T-cell (primary cell): ENCODE data around the gene KCNE4. TPM values are rescaled to one million over a fixed set of nuclear protein-coding genes. Genes with fewer than 3 reads are reported as not detected.
"Not testable (repeated sequence)": the region's sequence is repeated elsewhere in the genome, so short reads cannot be mapped to it uniquely, and the experiment has no call there.

Experiments used
- ATAC-seq, 4 experiments: fragments of 200-7000 bp in 3 of 4; fragments of 150-1000 bp in 1 of 4; cut with Tn5 transposase; replicated peaks in 1 of 4; 1 replicate in 3 of 4; 2 replicates in 1 of 4; pipeline ENCODE4 v1.10.0; 2021; ENCODE audit warnings: moderate library complexity in 3 of 4, mild to moderate bottlenecking in 2 of 4, moderate number of reproducible peaks in 1 of 4
- CTCF ChIA-PET, 2 donors: fragments of 300-600 bp; sonication (Branson Sonifier 250); formaldehyde crosslinking; loops; one replicate each; lab custom pipeline; 2022; ENCODE audit warnings: antibody characterized with exemption in 2 of 2; lab: Charles Lee
- POLR2A ChIA-PET, 2 donors: fragments of 300-600 bp; sonication (Branson Sonifier 250); formaldehyde crosslinking; loops; one replicate each; lab custom pipeline; 2022; ENCODE audit warnings: antibody characterized with exemption in 2 of 2; lab: Charles Lee
- DNase-seq, 35 experiments: peaks; one replicate each; pipeline versions ENCODE4 v3.0.0 to v3.0.0-alpha.2; 2013 to 2023
- H3K27ac ChIP-seq: one replicate; pipeline ENCODE4 v1.5.1; 2013; ENCODE audit warnings: low read length
- H3K27me3 ChIP-seq, 2 experiments: replicated peaks in 1 of 2; 1 replicate in 1 of 2; 2 replicates in 1 of 2; pipeline versions ENCODE4 v1.6.1 to v1.7.0; 2013; ENCODE audit warnings: low read length in 1 of 2, mixed read lengths in 1 of 2; ENCODE audit not compliant: control insufficient read depth in 2 of 2, insufficient read depth in 2 of 2; ENCODE audit errors: extremely low read depth in 1 of 2
- H3K36me3 ChIP-seq, 2 donors: 1 replicate in 1 of 2; 2 replicates in 1 of 2; pipeline versions ENCODE4 v1.6.1 to v1.7.0; 2013; ENCODE audit warnings: low read length in 1 of 2; ENCODE audit not compliant: control insufficient read depth in 2 of 2, insufficient read depth in 1 of 2; ENCODE audit errors: extremely low read depth in 1 of 2
- H3K4me1 ChIP-seq, 2 experiments: 1 replicate in 1 of 2; 2 replicates in 1 of 2; pipeline versions ENCODE4 v1.6.1 to v1.7.0; 2013; ENCODE audit warnings: low read length in 2 of 2, mixed read lengths in 1 of 2; ENCODE audit not compliant: insufficient read depth in 2 of 2, control insufficient read depth in 1 of 2; ENCODE audit errors: extremely low read depth in 1 of 2
- H3K4me3 ChIP-seq, 2 donors: 1 replicate in 1 of 2; 2 replicates in 1 of 2; pipeline versions ENCODE4 v1.5.1 to v1.7.0; 2013; ENCODE audit warnings: mild to moderate bottlenecking in 2 of 2, low read length in 1 of 2, moderate library complexity in 1 of 2; ENCODE audit not compliant: control insufficient read depth in 1 of 2; ENCODE audit errors: extremely low read depth in 1 of 2
- H3K9me3 ChIP-seq: 2 replicates; pipeline ENCODE4 v1.7.0; 2013
- H3K27ac Mint-ChIP-seq, 2 donors: one replicate each; pipeline ENCODE4 v1.8.0; 2020 to 2021; ENCODE audit warnings: mild to moderate bottlenecking in 2 of 2, mixed read lengths in 2 of 2
- H3K27me3 Mint-ChIP-seq, 2 donors: one replicate each; pipeline ENCODE4 v1.8.0; 2021 to 2022; ENCODE audit warnings: mixed read lengths in 2 of 2
- H3K36me3 Mint-ChIP-seq: one replicate; pipeline ENCODE4 v1.8.0; 2021; ENCODE audit warnings: mixed read lengths
- H3K4me1 Mint-ChIP-seq, 3 donors: one replicate each; pipeline ENCODE4 v1.8.0; 2020 to 2022; ENCODE audit warnings: mixed read lengths in 3 of 3, mild to moderate bottlenecking in 1 of 3
- H3K4me3 Mint-ChIP-seq, 3 donors: one replicate each; pipeline ENCODE4 v1.8.0; 2020 to 2022; ENCODE audit warnings: mild to moderate bottlenecking in 3 of 3, mixed read lengths in 3 of 3, moderate library complexity in 3 of 3
- H3K9me3 Mint-ChIP-seq, 3 donors: one replicate each; pipeline ENCODE4 v1.8.0; 2020 to 2022; ENCODE audit warnings: mixed read lengths in 3 of 3
- WGBS: methylation state at CpG from one replicate; pipeline ENCODE4 v1.1.5; 2013; ENCODE audit warnings: missing lambda C conversion rate; ENCODE audit not compliant: insufficient coverage; 5-methylcytosine and 5-hydroxymethylcytosine counted together
- total RNA-seq, 35 experiments: library from RNA in 6 of 35; stranded (reverse) in 6 of 35; fragments of 120-200 nt in 1 of 35; gene quantifications; one replicate each; pipeline versions ENCODE4 v1.2.1 to v1.2.4 and lab custom pipeline; 2013 to 2026

Gene KCNE4
- total RNA-seq, 5 donors from 2014 or later (not counting 1 experiment from before 2014, with no cell fraction given): not detected

- no peaks in the 10 kb centered on the region for H3K36me3 Mint-ChIP-seq
- H3K4me3 ChIP-seq: no peak overlapping the region
- CTCF ChIA-PET: no interaction called here
- POLR2A ChIA-PET: no interaction called here
- H3K27me3 ChIP-seq: no peaks in the 10 kb centered on the region
- H3K4me1 ChIP-seq: no peaks in the 10 kb centered on the region
- H3K9me3 ChIP-seq: no peaks in the 10 kb centered on the region
- whole genome bisulfite sequencing: 50% methylated on average over 3 of the region's 6 CpGs
- no peaks in the 10 kb centered on the region for H3K9me3 Mint-ChIP-seq
- no peak overlapping the region for H3K27ac Mint-ChIP-seq
- H3K27ac ChIP-seq: no peak overlapping the region
- no peak overlapping the region for H3K4me3 Mint-ChIP-seq
- no peak for DNase-seq
- H3K36me3 ChIP-seq: no peaks in the 10 kb centered on the region
- H3K4me1 Mint-ChIP-seq: no peaks in the 10 kb centered on the region
- H3K27me3 Mint-ChIP-seq: peaks cover 2 to 20% of the 10 kb centered on the region in 2 donors
- ATAC-seq: no peak
Observed at GRCh38 chr2:223075301-223076270, 23.6 kb downstream of the KCNE4 start.

GRCh38 chr2:223076573-223076972 lies 24.6 kb downstream of the KCNE4 start:
- no peak overlapping the region for H3K4me3 ChIP-seq
- no peaks in the 10 kb centered on the region for H3K36me3 ChIP-seq
- ATAC-seq (no peak), DNase-seq (no peak)
- H3K9me3 ChIP-seq: no peaks in the 10 kb centered on the region
- no peaks in the 10 kb centered on the region for H3K4me1 Mint-ChIP-seq
- ChIA-PET CTCF (no interaction called here), POLR2A (no interaction called here)
- no peaks in the 10 kb centered on the region for H3K4me1 ChIP-seq
- H3K9me3 Mint-ChIP-seq: peaks cover 0 to 4% (median 0%) of the 10 kb centered on the region in 3 donors
- no peak overlapping the region for H3K27ac Mint-ChIP-seq
- H3K27me3 ChIP-seq: no peaks in the 10 kb centered on the region
- H3K36me3 Mint-ChIP-seq: no peaks in the 10 kb centered on the region
- no peak overlapping the region for H3K4me3 Mint-ChIP-seq
- no peak overlapping the region for H3K27ac ChIP-seq
- H3K27me3 Mint-ChIP-seq: peaks cover 2 to 20% of the 10 kb centered on the region in 2 donors
- WGBS: 100% methylated on average over 2 of the region's 6 CpGs

- ChIA-PET CTCF (no interaction called here), POLR2A (no interaction called here)
- H3K4me1 Mint-ChIP-seq: no peaks in the 10 kb centered on the region
- Histone ChIP-seq H3K4me1 (no peaks in the 10 kb centered on the region), H3K9me3 (no peaks in the 10 kb centered on the region), H3K27me3 (no peaks in the 10 kb centered on the region), H3K36me3 (no peaks in the 10 kb centered on the region), H3K27ac (no peak overlapping the region), H3K4me3 (no peak overlapping the region)
- H3K27ac Mint-ChIP-seq: no peak overlapping the region
- no CpG with 5 or more reads among the region's 1 CpG for WGBS
- ATAC-seq: no peak
- H3K36me3 Mint-ChIP-seq: no peaks in the 10 kb centered on the region
- peaks cover 2 to 20% of the 10 kb centered on the region in 2 donors for H3K27me3 Mint-ChIP-seq
- H3K9me3 Mint-ChIP-seq: peaks cover 0 to 4% (median 0%) of the 10 kb centered on the region in 3 donors
- H3K4me3 Mint-ChIP-seq: no peak overlapping the region
- no peak for DNase-seq
Observed at GRCh38 chr2:223078482-223078881, 26.5 kb downstream of the KCNE4 start.

- Mint-ChIP-seq H3K27ac (no peak overlapping the region), H3K4me1 (no peaks in the 10 kb centered on the region), H3K9me3 (peaks cover 0 to 4% (median 0%) of the 10 kb centered on the region in 3 donors), H3K36me3 (no peaks in the 10 kb centered on the region), H3K4me3 (no peak overlapping the region), H3K27me3 (peaks cover 2 to 20% of the 10 kb centered on the region in 2 donors)
- POLR2A ChIA-PET: no interaction called here
- no peak overlapping the region for H3K27ac ChIP-seq
- CTCF ChIA-PET: interaction anchor here in 1 of 2 donors (0.6 kb wide), 1 partner anchor 16 kb away, joined by 3 read pairs; no protein-coding TSS in a partner anchor
- no peak overlapping the region for H3K4me3 ChIP-seq
- no peak for DNase-seq
- no peak for ATAC-seq
- WGBS: no CpG with 5 or more reads among the region's 2 CpGs
- no peaks in the 10 kb centered on the region for H3K27me3 ChIP-seq
- no peaks in the 10 kb centered on the region for H3K4me1 ChIP-seq
- no peaks in the 10 kb centered on the region for H3K9me3 ChIP-seq
- H3K36me3 ChIP-seq: no peaks in the 10 kb centered on the region
Observed at GRCh38 chr2:223079378-223079777, 27.4 kb downstream of the KCNE4 start.

GRCh38 chr2:223079925-223080324 lies 27.9 kb downstream of the KCNE4 start:
- Mint-ChIP-seq H3K27ac (no peak overlapping the region), H3K9me3 (peaks cover 0 to 4% (median 0%) of the 10 kb centered on the region in 3 donors), H3K36me3 (no peaks in the 10 kb centered on the region), H3K4me1 (no peaks in the 10 kb centered on the region), H3K27me3 (peaks cover 2 to 20% of the 10 kb centered on the region in 2 donors), H3K4me3 (no peak overlapping the region)
- no CpG with 5 or more reads among the region's 2 CpGs for WGBS
- no peak overlapping the region for H3K27ac ChIP-seq
- ChIA-PET CTCF (interaction anchor here in 1 of 2 donors (0.6 kb wide), 1 partner anchor 17 kb away, joined by 3 read pairs; no protein-coding TSS in a partner anchor), POLR2A (no interaction called here)
- H3K9me3 ChIP-seq: no peaks in the 10 kb centered on the region
- ATAC-seq (no peak), DNase-seq (no peak)
- H3K36me3 ChIP-seq: no peaks in the 10 kb centered on the region
- H3K4me1 ChIP-seq: no peaks in the 10 kb centered on the region
- no peak overlapping the region for H3K4me3 ChIP-seq
- H3K27me3 ChIP-seq: no peaks in the 10 kb centered on the region

- H3K4me3 ChIP-seq, H3K4me1 ChIP-seq, H3K4me1 Mint-ChIP-seq, H3K9me3 ChIP-seq, H3K27ac Mint-ChIP-seq, ATAC-seq, H3K27ac ChIP-seq, H3K36me3 ChIP-seq, CTCF ChIA-PET, H3K4me3 Mint-ChIP-seq, DNase-seq, H3K27me3 ChIP-seq, H3K36me3 Mint-ChIP-seq, H3K9me3 Mint-ChIP-seq, POLR2A ChIA-PET: not testable (repeated sequence)
- H3K27me3 Mint-ChIP-seq: peaks cover 2 to 20% of the 10 kb centered on the region in 2 donors
- WGBS: no CpG with 5 or more reads among the region's 3 CpGs
Observed at GRCh38 chr2:223080790-223081360, 28.9 kb downstream of the KCNE4 start.
